Measurements from ENCODE around the gene UQCC3. TPM values are rescaled to one million over a fixed set of nuclear protein-coding genes. Genes with fewer than 3 reads are reported as not detected.
A peak's percentile ranks its signal among the peaks of the same experiment; 100 is the strongest.

UQCC3 gene
- total and polyA plus RNA-seq, 9 of the 15 experiments (the other 6 are each of a cell fraction or from before 2014, with no cell fraction given), result 3.3 to 44.3 (median 8.0) TPM

DNA sequence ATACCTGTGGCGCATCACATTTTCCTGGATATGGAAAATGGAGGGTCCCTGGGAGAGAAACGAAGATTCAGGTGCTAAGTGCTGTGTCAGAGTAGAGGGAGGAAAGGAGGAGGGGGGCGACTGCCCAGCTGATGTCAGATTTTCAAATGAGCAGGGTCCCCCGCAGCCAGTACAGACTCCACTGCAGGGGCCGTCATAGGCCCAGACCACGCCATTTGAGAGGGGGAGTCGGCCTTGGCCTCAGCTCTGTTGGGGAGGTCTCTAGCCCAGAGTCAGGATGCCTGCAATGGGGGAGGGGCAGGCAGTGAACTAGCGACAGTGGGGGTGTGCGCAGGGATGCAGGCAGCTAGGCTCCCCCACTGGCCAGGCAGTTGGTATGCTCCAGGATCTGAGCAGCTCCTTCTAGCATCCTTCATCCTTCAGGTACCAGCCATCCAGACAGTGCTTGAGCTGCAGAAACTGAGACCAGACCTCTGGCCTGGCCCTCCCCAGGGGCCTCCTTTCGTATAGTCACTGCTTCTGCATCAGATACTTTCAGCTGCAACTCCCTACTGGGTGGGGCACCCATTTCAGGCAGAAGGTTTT, 35.9 kb downstream of the UQCC3 start, which contains the start of the genes BSCL2 and GNG3:
Gene BSCL2 (minus strand): TSS at position 148 of the 585 bp plus-strand sequence. CDS start 229 bp downstream, outside the sequence.
Gene GNG3 (plus strand): TSS at position 400 of the 585 bp plus-strand sequence. CDS start 620 bp downstream, outside the sequence.
- ATAC-seq (peak; percentile 53), FAIRE-seq (peak; percentile 78), DNase-seq (ENCODE audit: extremely low read depth in 1 of 4, low spot score in 3 of 4) (peak; percentile 67 to 77 (median 70))
- Histone ChIP-seq H3K9me1 (ENCODE audit: control insufficient read depth, insufficient read depth, low read length) (peaks cover 2% of the 10 kb centered on the region), H3K4me1 (replicated peaks in 1 of 2; ENCODE audit: control insufficient read depth in 2 of 2, insufficient read depth in 2 of 2, low read length in 2 of 2) (peaks cover 29 to 42% of the 10 kb centered on the region in 2 experiments), H3K9ac (ENCODE audit: insufficient read depth in 1 of 2, low read depth in 2 of 2, low read length in 2 of 2) (peak within 1 kb of the TSS; percentile 7 to 89; a peak in 2 of 4 replicates), H2AFZ (ENCODE audit: low read depth, low read length) (peak within 1 kb of the TSS; percentile 23), H3K36me3 (ENCODE audit: control insufficient read depth, insufficient read depth, low read length) (peaks cover 68% of the 10 kb centered on the region), H4K20me1 (replicated peaks; ENCODE audit: control insufficient read depth, insufficient read depth, low read length) (peaks cover 3% of the 10 kb centered on the region; the same call in 1 of the 2 replicates), H3K4me2 (ENCODE audit: insufficient read depth, low read length) (peak within 1 kb of the TSS; percentile 78), H3K4me3 (peak within 1 kb of the TSS; percentile 72), H3K27ac (ENCODE audit: extremely low read depth, low read depth, low read length) (peak within 1 kb of the TSS; percentile 57), H3K9me3 (replicated peaks; ENCODE audit: control insufficient read depth, insufficient read depth, low read depth, low read length) (no peaks in the 10 kb centered on the region), H3K27me3 (ENCODE audit: control insufficient read depth in 2 of 2, insufficient read depth in 2 of 2, low read length in 2 of 2) (no peaks in the 10 kb centered on the region), H3K79me2 (ENCODE audit: control insufficient read depth, insufficient read depth, low read length) (peaks cover 14% of the 10 kb centered on the region)
- no TSS peak for BruUV-seq (replicated peaks)
- CTCF ChIA-PET (ENCODE audit: low intra/inter-chr PET ratio), result no interaction called here
- intact Hi-C loops (cut with micrococcal nuclease) (loop anchor here (2.0 to 5.0 kb wide), 2 partner anchors 19 to 310 kb away; partner anchors contain the start of gene HNRNPUL2), in situ Hi-C loops (cut with MboI) (no loop called here)
- 50% methylated on average over 10 of the region's 10 CpGs for WGBS (ENCODE audit: insufficient coverage, low coverage, missing lambda C conversion rate)
- POLR2A ChIA-PET, result interaction anchor here (0.9 to 4.1 kb wide), 14 partner anchors 10 to 148 kb away, joined by 3 to 31 read pairs (median 6); partner anchors contain the start of genes C11orf98, CSKMT, HNRNPUL2 and TTC9C
- TF ChIP-seq, protein P1, sequence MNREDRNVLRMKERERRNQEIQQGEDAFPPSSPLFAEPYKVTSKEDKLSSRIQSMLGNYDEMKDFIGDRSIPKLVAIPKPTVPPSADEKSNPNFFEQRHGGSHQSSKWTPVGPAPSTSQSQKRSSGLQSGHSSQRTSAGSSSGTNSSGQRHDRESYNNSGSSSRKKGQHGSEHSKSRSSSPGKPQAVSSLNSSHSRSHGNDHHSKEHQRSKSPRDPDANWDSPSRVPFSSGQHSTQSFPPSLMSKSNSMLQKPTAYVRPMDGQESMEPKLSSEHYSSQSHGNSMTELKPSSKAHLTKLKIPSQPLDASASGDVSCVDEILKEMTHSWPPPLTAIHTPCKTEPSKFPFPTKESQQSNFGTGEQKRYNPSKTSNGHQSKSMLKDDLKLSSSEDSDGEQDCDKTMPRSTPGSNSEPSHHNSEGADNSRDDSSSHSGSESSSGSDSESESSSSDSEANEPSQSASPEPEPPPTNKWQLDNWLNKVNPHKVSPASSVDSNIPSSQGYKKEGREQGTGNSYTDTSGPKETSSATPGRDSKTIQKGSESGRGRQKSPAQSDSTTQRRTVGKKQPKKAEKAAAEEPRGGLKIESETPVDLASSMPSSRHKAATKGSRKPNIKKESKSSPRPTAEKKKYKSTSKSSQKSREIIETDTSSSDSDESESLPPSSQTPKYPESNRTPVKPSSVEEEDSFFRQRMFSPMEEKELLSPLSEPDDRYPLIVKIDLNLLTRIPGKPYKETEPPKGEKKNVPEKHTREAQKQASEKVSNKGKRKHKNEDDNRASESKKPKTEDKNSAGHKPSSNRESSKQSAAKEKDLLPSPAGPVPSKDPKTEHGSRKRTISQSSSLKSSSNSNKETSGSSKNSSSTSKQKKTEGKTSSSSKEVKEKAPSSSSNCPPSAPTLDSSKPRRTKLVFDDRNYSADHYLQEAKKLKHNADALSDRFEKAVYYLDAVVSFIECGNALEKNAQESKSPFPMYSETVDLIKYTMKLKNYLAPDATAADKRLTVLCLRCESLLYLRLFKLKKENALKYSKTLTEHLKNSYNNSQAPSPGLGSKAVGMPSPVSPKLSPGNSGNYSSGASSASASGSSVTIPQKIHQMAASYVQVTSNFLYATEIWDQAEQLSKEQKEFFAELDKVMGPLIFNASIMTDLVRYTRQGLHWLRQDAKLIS (CRISPR knock-in tag; IDR thresholded peaks at IDR 0.05), result no peak
- TF ChIP-seq, protein P2, sequence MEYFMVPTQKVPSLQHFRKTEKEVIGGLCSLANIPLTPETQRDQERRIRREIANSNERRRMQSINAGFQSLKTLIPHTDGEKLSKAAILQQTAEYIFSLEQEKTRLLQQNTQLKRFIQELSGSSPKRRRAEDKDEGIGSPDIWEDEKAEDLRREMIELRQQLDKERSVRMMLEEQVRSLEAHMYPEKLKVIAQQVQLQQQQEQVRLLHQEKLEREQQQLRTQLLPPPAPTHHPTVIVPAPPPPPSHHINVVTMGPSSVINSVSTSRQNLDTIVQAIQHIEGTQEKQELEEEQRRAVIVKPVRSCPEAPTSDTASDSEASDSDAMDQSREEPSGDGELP (CRISPR knock-in tag; IDR thresholded peaks at IDR 0.05; ENCODE audit: borderline replicate concordance), result peak; percentile 78
- TF ChIP-seq POLR2B (IDR thresholded peaks at IDR 0.05; ENCODE audit: low read depth, partially characterized antibody) (no peak), ILK (tag; IDR thresholded peaks at IDR 0.05; ENCODE audit: borderline replicate concordance, low read depth) (no peak), SIX5 (IDR thresholded peaks at IDR 0.05; ENCODE audit: borderline replicate concordance in 1 of 2, insufficient read depth in 1 of 2, low read depth in 1 of 2, low read length in 2 of 2) (peak in 1 of 2 experiments; percentile 27; a peak in 1 of 4 replicates), KLF16 (IDR thresholded peaks at IDR 0.05) (no peak), CREM (IDR thresholded peaks at IDR 0.05; ENCODE audit: low read depth) (0 out of 2 replicates have a peak, but pooled peaks have one; percentile 12), HEY1 (CRISPR knock-in tag; IDR thresholded peaks at IDR 0.05; ENCODE audit: borderline replicate concordance) (no peak), PYGO2 (tag; IDR thresholded peaks at IDR 0.05) (no peak), FOXK2 (conservative IDR thresholded peaks at IDR 0.05 in 1 of 2, IDR thresholded peaks at IDR 0.05 in 1 of 2; ENCODE audit: low read depth in 2 of 2) (peak in 1 of 2 experiments; percentile 96; a peak in 2 of 4 replicates), SMARCE1 (IDR thresholded peaks at IDR 0.05) (0 out of 2 replicates have a peak, but pooled peaks have one; percentile 15), CHD2 (IDR thresholded peaks at IDR 0.05; ENCODE audit: low read depth, low read length) (peak; percentile 49; the same call in 1 of the 2 replicates)
- TF ChIP-seq, protein P3, sequence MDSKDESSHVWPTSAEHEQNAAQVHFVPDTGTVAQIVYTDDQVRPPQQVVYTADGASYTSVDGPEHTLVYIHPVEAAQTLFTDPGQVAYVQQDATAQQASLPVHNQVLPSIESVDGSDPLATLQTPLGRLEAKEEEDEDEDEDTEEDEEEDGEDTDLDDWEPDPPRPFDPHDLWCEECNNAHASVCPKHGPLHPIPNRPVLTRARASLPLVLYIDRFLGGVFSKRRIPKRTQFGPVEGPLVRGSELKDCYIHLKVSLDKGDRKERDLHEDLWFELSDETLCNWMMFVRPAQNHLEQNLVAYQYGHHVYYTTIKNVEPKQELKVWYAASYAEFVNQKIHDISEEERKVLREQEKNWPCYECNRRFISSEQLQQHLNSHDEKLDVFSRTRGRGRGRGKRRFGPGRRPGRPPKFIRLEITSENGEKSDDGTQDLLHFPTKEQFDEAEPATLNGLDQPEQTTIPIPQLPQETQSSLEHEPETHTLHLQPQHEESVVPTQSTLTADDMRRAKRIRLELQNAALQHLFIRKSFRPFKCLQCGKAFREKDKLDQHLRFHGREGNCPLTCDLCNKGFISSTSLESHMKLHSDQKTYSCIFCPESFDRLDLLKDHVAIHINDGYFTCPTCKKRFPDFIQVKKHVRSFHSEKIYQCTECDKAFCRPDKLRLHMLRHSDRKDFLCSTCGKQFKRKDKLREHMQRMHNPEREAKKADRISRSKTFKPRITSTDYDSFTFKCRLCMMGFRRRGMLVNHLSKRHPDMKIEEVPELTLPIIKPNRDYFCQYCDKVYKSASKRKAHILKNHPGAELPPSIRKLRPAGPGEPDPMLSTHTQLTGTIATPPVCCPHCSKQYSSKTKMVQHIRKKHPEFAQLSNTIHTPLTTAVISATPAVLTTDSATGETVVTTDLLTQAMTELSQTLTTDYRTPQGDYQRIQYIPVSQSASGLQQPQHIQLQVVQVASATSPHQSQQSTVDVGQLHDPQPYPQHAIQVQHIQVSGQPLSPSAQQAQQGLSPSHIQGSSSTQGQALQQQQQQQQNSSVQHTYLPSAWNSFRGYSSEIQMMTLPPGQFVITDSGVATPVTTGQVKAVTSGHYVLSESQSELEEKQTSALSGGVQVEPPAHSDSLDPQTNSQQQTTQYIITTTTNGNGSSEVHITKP (IDR thresholded peaks at IDR 0.05; ENCODE audit: partially characterized antibody), result peak; percentile 99
